ENCODE results near the gene NAPB. TPM values are rescaled to one million over a fixed set of nuclear protein-coding genes. Genes with fewer than 3 reads are reported as not detected.

NAPB gene
- polyA plus RNA-seq, 1 donor from 2014 or later, result 133 TPM

- Histone ChIP-seq H4K20me1 (ENCODE audit: insufficient read depth) (no peaks in the 10 kb centered on the region), H3K9me2 (ENCODE audit: insufficient read depth, low read length) (no peaks in the 10 kb centered on the region), H3K4me3 (ENCODE audit: low read length) (no peak overlapping the region), H3K27me3 (ENCODE audit: insufficient read depth, low read depth, low read length) (no peaks in the 10 kb centered on the region), H3K79me2 (replicated peaks; ENCODE audit: insufficient read depth, low read length) (no peaks in the 10 kb centered on the region), H3K9ac (ENCODE audit: low read length) (no peak overlapping the region), H3K27ac (ENCODE audit: low read length) (no peak overlapping the region), H3K36me3 (ENCODE audit: insufficient read depth, low read length) (no peaks in the 10 kb centered on the region), H2AFZ (ENCODE audit: low read depth, low read length) (no peak overlapping the region), H3K4me2 (ENCODE audit: low read length) (no peak overlapping the region), H3F3A (ENCODE audit: insufficient read depth, low read length, poor library complexity, severe bottlenecking) (no peaks in the 10 kb centered on the region), H3K9me3 (ENCODE audit: low read length) (no peaks in the 10 kb centered on the region)
- no peak for TF ChIP-seq EZH2 (IDR thresholded peaks at IDR 0.05; ENCODE audit: borderline replicate concordance, insufficient read depth, low read length, poor library complexity, severe bottlenecking)
- TF ChIP-seq CTCF (IDR thresholded peaks at IDR 0.05; ENCODE audit: poor library complexity, severe bottlenecking), result no peak
- no peak for TF ChIP-seq SMC3 (conservative IDR thresholded peaks at IDR 0.05; ENCODE audit: poor library complexity)
- TF ChIP-seq EP300 (conservative IDR thresholded peaks at IDR 0.05; ENCODE audit: poor library complexity, severe bottlenecking), result no peak
- TF ChIP-seq POLR2AphosphoS5 (IDR thresholded peaks at IDR 0.05), result no peak
Measured at GRCh38 chr20:23440004-23440403, 18.7 kb upstream of the NAPB start.

- no peak for TF ChIP-seq CTCF (IDR thresholded peaks at IDR 0.05; ENCODE audit: poor library complexity, severe bottlenecking)
- no peak for TF ChIP-seq EP300 (conservative IDR thresholded peaks at IDR 0.05; ENCODE audit: poor library complexity, severe bottlenecking)
- no peak for TF ChIP-seq EZH2 (IDR thresholded peaks at IDR 0.05; ENCODE audit: borderline replicate concordance, insufficient read depth, low read length, poor library complexity, severe bottlenecking)
- no peak for TF ChIP-seq TAF1 (IDR thresholded peaks at IDR 0.05; ENCODE audit: low read depth)
- TF ChIP-seq REST (IDR thresholded peaks at IDR 0.05; ENCODE audit: borderline replicate concordance), result no peak
- TF ChIP-seq RAD21 (conservative IDR thresholded peaks at IDR 0.05), result no peak
- TF ChIP-seq POLR2AphosphoS5 (IDR thresholded peaks at IDR 0.05), result no peak
- TF ChIP-seq SMC3 (conservative IDR thresholded peaks at IDR 0.05; ENCODE audit: poor library complexity), result no peak
- TF ChIP-seq MXI1 (conservative IDR thresholded peaks at IDR 0.05; ENCODE audit: poor library complexity, severe bottlenecking), result no peak
- no peak overlapping the region for H2AFZ ChIP-seq (ENCODE audit: low read depth, low read length)
Measured at GRCh38 chr20:23438661-23439060, 17.4 kb upstream of the NAPB start.

More at GRCh38 chr20:23438661-23439060, 17.4 kb upstream of the NAPB start:
- Histone ChIP-seq H3K9me2 (ENCODE audit: insufficient read depth, low read length) (no peaks in the 10 kb centered on the region), H4K20me1 (ENCODE audit: insufficient read depth) (no peaks in the 10 kb centered on the region), H3K9ac (ENCODE audit: low read length) (no peak overlapping the region), H3K79me2 (replicated peaks; ENCODE audit: insufficient read depth, low read length) (no peaks in the 10 kb centered on the region), H3K4me2 (ENCODE audit: low read length) (no peak overlapping the region), H3K27ac (ENCODE audit: low read length) (no peak overlapping the region), H3K36me3 (ENCODE audit: insufficient read depth, low read length) (no peaks in the 10 kb centered on the region), H3K27me3 (ENCODE audit: insufficient read depth, low read depth, low read length) (no peaks in the 10 kb centered on the region), H3K4me3 (ENCODE audit: low read length) (no peak overlapping the region), H3K9me3 (ENCODE audit: low read length) (no peaks in the 10 kb centered on the region), H3F3A (ENCODE audit: insufficient read depth, low read length, poor library complexity, severe bottlenecking) (no peaks in the 10 kb centered on the region)

Data from neural cell (in vitro differentiated cells).